ENCODE data around the gene CHRM4.

Gene CHRM4

DNA sequence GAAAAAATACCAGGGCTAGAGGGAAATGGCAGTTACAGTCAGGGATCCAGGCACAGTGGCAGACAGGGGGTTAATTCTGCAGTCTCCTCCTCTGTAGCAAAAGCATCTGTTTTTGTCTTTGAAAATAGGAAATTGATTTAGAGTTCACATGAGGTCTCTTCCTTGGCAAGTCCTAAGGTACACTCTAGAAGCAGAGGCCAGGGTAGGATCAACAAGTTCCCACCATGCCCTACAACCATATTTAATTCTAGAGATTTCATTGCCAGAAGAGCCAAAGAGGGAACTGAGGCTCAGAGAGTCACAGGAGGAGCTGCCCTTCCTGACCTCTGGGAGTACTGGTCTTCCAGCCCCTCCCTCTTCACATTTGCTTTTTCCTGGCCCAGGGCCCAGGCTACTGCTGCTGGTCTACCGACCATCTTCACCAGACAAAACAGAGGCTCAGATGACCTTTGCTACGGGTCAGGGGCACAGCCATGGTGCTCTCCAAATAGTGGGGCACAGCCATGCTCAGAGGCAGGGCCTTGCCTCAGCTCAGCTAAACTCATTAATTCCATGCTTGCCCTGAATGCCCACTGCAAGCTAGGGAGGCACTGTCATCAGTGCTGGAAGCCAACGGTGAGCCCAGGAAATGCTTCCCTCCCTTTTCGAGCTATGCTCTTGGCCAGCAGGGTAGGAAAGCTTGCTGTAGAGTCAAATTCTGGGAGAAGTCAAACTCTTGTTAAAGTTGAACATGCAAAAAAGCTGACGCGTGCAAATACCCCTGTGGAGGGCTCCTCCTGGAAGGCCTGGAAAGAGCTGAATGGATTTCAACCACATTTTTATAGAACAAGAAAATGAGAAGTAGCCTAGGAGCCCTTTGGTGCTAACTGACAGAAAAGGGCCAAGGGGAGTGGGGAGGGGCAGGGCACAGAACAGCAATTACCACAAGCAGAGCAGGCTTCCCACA, 11.7 kb upstream of the CHRM4 start:
- Histone ChIP-seq H3K27ac (no peak overlapping the region), H3K4me3 (ENCODE audit: low read depth, low read length) (no peak overlapping the region), H3K27me3 (replicated peaks) (no peaks in the 10 kb centered on the region), H3K36me3 (replicated peaks) (peaks cover 9% of the 10 kb centered on the region)
- TF ChIP-seq CTCF (IDR thresholded peaks at IDR 0.05; ENCODE audit: low read depth, low read length, missing control alignments), result no peak
- DNase-seq, result no peak
- in situ Hi-C loops (cut with HindIII; ENCODE audit: low pct_ligation_motif_present, low sequenced_read_pairs), result no loop called here

DNA sequence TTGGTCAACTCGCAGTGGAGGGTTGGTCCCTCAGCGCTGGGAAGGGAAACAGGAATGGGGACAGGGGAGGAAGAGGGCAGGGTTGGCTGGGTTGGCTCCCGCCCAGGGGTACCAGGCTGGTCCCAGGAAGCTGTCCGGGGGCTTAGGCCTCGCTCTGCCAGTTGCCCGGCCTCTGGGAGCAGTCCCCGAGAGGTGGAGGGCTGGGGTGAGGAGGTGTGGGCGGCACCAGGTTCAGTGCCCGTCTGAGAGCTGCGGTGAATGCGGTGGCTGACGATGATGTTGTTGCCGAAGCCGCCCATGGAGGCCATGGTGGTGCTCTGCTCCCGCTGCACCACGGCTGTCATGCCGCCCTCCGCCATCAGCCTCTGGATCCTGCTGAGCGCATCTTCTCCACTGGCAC, 6.0 kb upstream of the CHRM4 start:
- no peak overlapping the region for H3K4me3 ChIP-seq (ENCODE audit: low read depth, low read length)
- in situ Hi-C loops (cut with HindIII; ENCODE audit: low pct_ligation_motif_present, low sequenced_read_pairs), result no loop called here
- H3K27ac ChIP-seq, result no peak overlapping the region
- peaks cover 13% of the 10 kb centered on the region for H3K36me3 ChIP-seq (replicated peaks)
- no peak for TF ChIP-seq CTCF (IDR thresholded peaks at IDR 0.05; ENCODE audit: low read depth, low read length, missing control alignments)
- no peak for DNase-seq
- H3K27me3 ChIP-seq (replicated peaks), result no peaks in the 10 kb centered on the region

DNA sequence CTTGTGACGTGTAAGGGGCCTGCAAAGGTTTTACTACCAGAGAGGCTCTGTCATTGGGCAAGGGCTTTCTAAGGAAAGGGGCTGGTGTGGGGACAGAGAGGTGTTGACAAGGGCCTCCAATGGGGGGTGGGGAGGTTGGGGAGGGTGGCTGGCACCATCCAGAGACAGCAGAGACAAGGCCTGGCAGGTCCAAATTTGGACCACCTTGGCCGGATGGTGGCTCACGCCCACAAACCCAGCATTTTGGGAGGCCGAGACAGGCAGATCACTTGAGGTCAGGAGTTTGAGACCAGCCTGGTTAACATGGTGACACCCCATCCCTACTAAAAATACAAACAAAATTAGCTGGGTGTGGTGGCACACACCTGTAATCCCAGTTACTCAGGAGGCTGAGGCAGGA, 2.2 kb upstream of the CHRM4 start:
- in situ Hi-C loops (cut with HindIII; ENCODE audit: low pct_ligation_motif_present, low sequenced_read_pairs), result no loop called here
- no peak for DNase-seq
- TF ChIP-seq CTCF (IDR thresholded peaks at IDR 0.05; ENCODE audit: low read depth, low read length, missing control alignments), result no peak
- no peak overlapping the region for H3K4me3 ChIP-seq (ENCODE audit: low read depth, low read length)
- no peak overlapping the region for H3K27ac ChIP-seq
- H3K36me3 ChIP-seq (replicated peaks), result peaks cover 13% of the 10 kb centered on the region
- H3K27me3 ChIP-seq (replicated peaks), result peaks cover 16% of the 10 kb centered on the region

DNA sequence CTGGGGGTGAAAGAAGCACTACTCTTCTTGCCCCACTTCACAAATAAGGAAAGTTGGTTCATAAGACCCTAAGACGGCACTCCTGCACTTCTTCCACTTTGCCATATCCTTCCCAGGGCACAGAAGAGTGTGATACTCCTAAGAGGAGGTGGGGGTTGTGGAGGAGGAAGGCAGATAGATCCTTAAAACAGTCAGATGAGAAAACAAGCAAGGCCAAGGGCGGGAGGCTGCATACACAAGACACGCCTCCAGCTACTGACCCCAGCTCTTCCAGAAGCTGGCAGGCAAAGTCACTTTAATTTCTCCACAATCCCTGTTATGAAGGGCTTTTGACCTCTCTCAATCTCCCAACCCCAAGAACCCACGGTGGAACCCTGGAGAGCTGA, 1.6 kb upstream of the CHRM4 start:
- peaks cover 16% of the 10 kb centered on the region for H3K27me3 ChIP-seq (replicated peaks)
- no peak for DNase-seq
- no peak overlapping the region for H3K27ac ChIP-seq
- H3K4me3 ChIP-seq (ENCODE audit: low read depth, low read length), result no peak overlapping the region
- in situ Hi-C loops (cut with HindIII; ENCODE audit: low pct_ligation_motif_present, low sequenced_read_pairs), result no loop called here
- peaks cover 13% of the 10 kb centered on the region for H3K36me3 ChIP-seq (replicated peaks)
- no peak for TF ChIP-seq CTCF (IDR thresholded peaks at IDR 0.05; ENCODE audit: low read depth, low read length, missing control alignments)

DNA sequence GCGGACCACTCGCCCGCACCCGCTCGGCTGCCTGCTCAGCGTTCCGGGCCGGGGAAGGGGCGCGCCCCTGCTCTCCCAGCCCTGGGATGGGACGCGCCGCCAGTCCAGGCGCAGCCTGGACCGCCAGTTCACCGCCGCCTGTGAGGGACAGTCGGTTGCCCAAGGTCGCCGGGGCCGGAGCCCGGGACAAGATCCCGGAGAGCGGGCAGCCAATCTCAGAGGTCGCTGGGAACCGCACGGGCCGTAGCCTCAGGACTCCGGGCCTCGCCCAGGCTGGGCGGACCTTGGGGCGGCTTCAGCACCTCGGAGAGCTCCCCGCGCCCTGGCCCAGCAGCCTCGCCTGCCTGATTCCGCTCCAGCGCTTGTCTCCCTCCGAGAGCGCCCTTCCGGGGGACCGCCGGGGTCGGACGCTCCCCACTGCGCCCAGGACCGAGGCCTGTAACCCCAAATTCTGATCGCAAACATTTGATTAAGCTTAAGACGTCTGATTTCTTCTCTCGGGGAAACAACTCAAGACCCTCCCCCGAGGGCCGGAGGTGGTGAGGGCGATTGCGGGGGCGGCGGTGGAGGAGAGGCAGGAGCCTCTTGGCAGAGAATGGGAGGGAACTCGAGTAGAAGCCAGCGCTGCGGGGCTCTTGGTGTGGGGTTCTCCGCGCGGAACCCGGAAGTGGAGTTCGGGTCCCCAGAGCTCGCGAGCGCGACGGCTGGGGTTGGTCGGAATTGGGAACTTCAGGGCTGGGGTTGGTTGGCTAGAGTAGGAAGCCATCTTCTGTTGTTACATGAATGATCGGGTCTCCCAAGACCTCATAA, 1.1 kb upstream of the CHRM4 start:
- no peak overlapping the region for H3K27ac ChIP-seq
- no peak for TF ChIP-seq CTCF (IDR thresholded peaks at IDR 0.05; ENCODE audit: low read depth, low read length, missing control alignments)
- peaks cover 16% of the 10 kb centered on the region for H3K27me3 ChIP-seq (replicated peaks)

More for the DNA sequence above, 1.1 kb upstream of the CHRM4 start:
- DNase-seq, result peak; percentile 61
- peaks cover 12% of the 10 kb centered on the region for H3K36me3 ChIP-seq (replicated peaks)
- in situ Hi-C loops (cut with HindIII; ENCODE audit: low pct_ligation_motif_present, low sequenced_read_pairs), result no loop called here
- peak overlapping the region; percentile 37 for H3K4me3 ChIP-seq (ENCODE audit: low read depth, low read length)
